H1 (cell line): ENCODE data around the gene CXCR4. TPM values are rescaled to one million over a fixed set of nuclear protein-coding genes. Genes with fewer than 3 reads are reported as not detected.

ENCODE experiments used
- CTCF ChIA-PET: fragments of 300-600 bp; sonication (Branson Sonifier 250); formaldehyde crosslinking; loops from one replicate; lab custom pipeline; 2021; ENCODE audit not compliant: partially characterized antibody; lab: Charles Lee
- POLR2A ChIA-PET: fragments of 300-600 bp; sonication (Branson Sonifier 250); formaldehyde crosslinking; loops from one replicate; lab custom pipeline; 2021; ENCODE audit warnings: inconsistent platforms; ENCODE audit not compliant: partially characterized antibody; lab: Charles Lee
- DNase-seq, 2 experiments: peaks; one replicate each; pipeline versions ENCODE4 v3.0.0 to v3.0.0-alpha.2; 2010 to 2022; ENCODE audit warnings: low spot score in 2 of 2, low read depth in 1 of 2, mixed read lengths in 1 of 2
- FAIRE-seq: peaks from 2 replicates; lab custom pipeline; 2011; peaks lifted over from hg19 to GRCh38; lab: Jason Lieb, UNC
- H2AFZ ChIP-seq: 2 replicates; pipeline ENCODE4 v1.8.1; 2012; ENCODE audit warnings: low read length, inconsistent platforms
- H2AK5ac ChIP-seq: 2 replicates; pipeline ENCODE4 v1.6.1; 2013; ENCODE audit warnings: low read depth, low read length
- H2BK120ac ChIP-seq: replicated peaks from 2 replicates; pipeline ENCODE3; 2013; ENCODE audit warnings: low read depth, low read length, inconsistent platforms
- H2BK12ac ChIP-seq: 2 replicates; pipeline ENCODE4 v1.6.1; 2013; ENCODE audit warnings: low read depth, low read length
- H2BK15ac ChIP-seq: 2 replicates; pipeline ENCODE4 v1.6.1; 2013; ENCODE audit warnings: low read length
- H2BK20ac ChIP-seq: 2 replicates; pipeline ENCODE4 v1.6.1; 2013; ENCODE audit warnings: low read length
- H2BK5ac ChIP-seq: 2 replicates; pipeline ENCODE4 v1.6.1; 2013; ENCODE audit warnings: low read depth, low read length
- H3K14ac ChIP-seq: 2 replicates; pipeline ENCODE4 v1.6.1; 2013; ENCODE audit warnings: inconsistent platforms; ENCODE audit not compliant: insufficient read length
- H3K18ac ChIP-seq: 2 replicates; pipeline ENCODE4 v1.6.1; 2013; ENCODE audit warnings: low read length; ENCODE audit errors: extremely low read depth
- H3K23ac ChIP-seq: 2 replicates; pipeline ENCODE4 v1.6.1; 2013; ENCODE audit warnings: inconsistent platforms; ENCODE audit not compliant: insufficient read length
- H3K23me2 ChIP-seq: 2 replicates; pipeline ENCODE4 v1.6.1; 2013; ENCODE audit warnings: low read depth, low read length
- H3K27ac ChIP-seq: 2 replicates; pipeline ENCODE4 v1.6.1; 2011; ENCODE audit warnings: low read depth, low read length, inconsistent platforms
- H3K27me3 ChIP-seq, 4 experiments: replicated peaks in 1 of 4; 1 replicate in 1 of 4; 2 replicates in 3 of 4; pipeline versions ENCODE4 v1.6.1 to v1.8.1; 2011 to 2013; ENCODE audit warnings: low read length in 3 of 4, mild to moderate bottlenecking in 3 of 4, inconsistent platforms in 2 of 4, mixed read lengths in 2 of 4, moderate library complexity in 1 of 4; ENCODE audit not compliant: control insufficient read depth in 3 of 4, insufficient read depth in 3 of 4; ENCODE audit errors: extremely low read depth in 1 of 4
- H3K36me3 ChIP-seq, 4 experiments: 2 replicates each; pipeline versions ENCODE4 v1.6.1 to v1.8.1; 2011 to 2013; ENCODE audit warnings: mild to moderate bottlenecking in 4 of 4, low read length in 3 of 4, moderate library complexity in 2 of 4, control low read depth in 1 of 4, inconsistent platforms in 1 of 4; ENCODE audit not compliant: insufficient read depth in 4 of 4, control insufficient read depth in 2 of 4
- H3K4ac ChIP-seq: replicated peaks from 2 replicates; pipeline ENCODE3; 2013; ENCODE audit warnings: low read length, low read depth, mixed read lengths, inconsistent platforms; ENCODE audit not compliant: insufficient read length
- H3K4me1 ChIP-seq, 4 experiments: replicated peaks in 1 of 4; 1 replicate in 1 of 4; 2 replicates in 3 of 4; pipeline versions ENCODE4 v1.6.1 to v1.8.1; 2011 to 2013; ENCODE audit warnings: low read length in 3 of 4, inconsistent platforms in 2 of 4, mixed read lengths in 1 of 4; ENCODE audit not compliant: insufficient read depth in 4 of 4, control insufficient read depth in 3 of 4
- H3K4me2 ChIP-seq, 2 experiments: 2 replicates each; pipeline versions ENCODE4 v1.6.1 to v1.8.1; 2011 to 2013; ENCODE audit warnings: low read depth in 2 of 2, low read length in 2 of 2, control low read depth in 1 of 2, inconsistent platforms in 1 of 2, mild to moderate bottlenecking in 1 of 2; ENCODE audit not compliant: insufficient read depth in 1 of 2
- H3K4me3 ChIP-seq, 4 experiments: fragments of 200-600, 300-600 bp in 1 of 4; sonication (generic), shearing (Covaris generic), sonication (Bioruptor Twin) in 1 of 4; 2 replicates each; pipeline versions ENCODE4 v1.5.1 to v1.8.1; 2011 to 2016; ENCODE audit warnings: low read length in 4 of 4, low read depth in 3 of 4, control low read depth in 2 of 4, inconsistent platforms in 2 of 4, mild to moderate bottlenecking in 2 of 4, mixed read lengths in 1 of 4, moderate library complexity in 1 of 4; ENCODE audit not compliant: insufficient read depth in 2 of 4; ENCODE audit errors: extremely low read depth in 1 of 4
- H3K56ac ChIP-seq: replicated peaks from 2 replicates; pipeline ENCODE3; 2013; ENCODE audit warnings: low read depth, mild to moderate bottlenecking, mixed read lengths, low read length, inconsistent platforms; ENCODE audit not compliant: insufficient read length
- H3K79me1 ChIP-seq: 2 replicates; pipeline ENCODE4 v1.6.1; 2013; ENCODE audit warnings: low read depth, low read length, control low read depth
- H3K79me2 ChIP-seq, 2 experiments: 2 replicates each; pipeline versions ENCODE4 v1.6.1 to v1.8.1; 2012 to 2013; ENCODE audit warnings: low read length in 2 of 2, mild to moderate bottlenecking in 2 of 2, inconsistent platforms in 1 of 2; ENCODE audit not compliant: insufficient read depth in 2 of 2, control insufficient read depth in 1 of 2
- H3K9ac ChIP-seq, 4 experiments: replicated peaks in 1 of 4; 1 replicate in 1 of 4; 2 replicates in 3 of 4; pipeline versions ENCODE4 v1.6.1 to v1.8.1; 2011 to 2013; ENCODE audit warnings: low read depth in 3 of 4, low read length in 3 of 4, control low read depth in 2 of 4, mild to moderate bottlenecking in 2 of 4, moderate library complexity in 2 of 4, inconsistent platforms in 1 of 4; ENCODE audit errors: extremely low read depth in 1 of 4
- H3K9me3 ChIP-seq, 2 experiments: 2 replicates each; pipeline versions ENCODE4 v1.6.1 to v1.8.1; 2012 to 2013; ENCODE audit warnings: mild to moderate bottlenecking in 2 of 2, moderate library complexity in 2 of 2, control low read depth in 1 of 2, inconsistent platforms in 1 of 2, low read depth in 1 of 2, low read length in 1 of 2, mixed read lengths in 1 of 2; ENCODE audit not compliant: insufficient read depth in 2 of 2
- H4K20me1 ChIP-seq, 2 experiments: replicated peaks in 1 of 2; 2 replicates each; pipeline versions ENCODE3 to v1.8.1; 2011 to 2013; ENCODE audit warnings: inconsistent platforms in 2 of 2, low read length in 2 of 2, mild to moderate bottlenecking in 1 of 2; ENCODE audit not compliant: insufficient read depth in 2 of 2, control insufficient read depth in 1 of 2
- H4K5ac ChIP-seq: 2 replicates; pipeline ENCODE4 v1.6.1; 2013; ENCODE audit warnings: low read length, low read depth, mixed read lengths, inconsistent platforms; ENCODE audit not compliant: insufficient read length
- H4K8ac ChIP-seq: 2 replicates; pipeline ENCODE4 v1.8.0; 2013; ENCODE audit warnings: mild to moderate bottlenecking, moderate library complexity, low read length, inconsistent platforms; ENCODE audit not compliant: insufficient read depth; ENCODE audit errors: extremely low read depth
- H4K91ac ChIP-seq: replicated peaks from 2 replicates; pipeline ENCODE3; 2013; ENCODE audit warnings: low read length, mixed read lengths, inconsistent platforms; ENCODE audit not compliant: insufficient read length
- CREB1 ChIP-seq: IDR thresholded peaks from 2 replicates; pipeline ENCODE4 v1.6.1; 2012; ENCODE audit warnings: inconsistent platforms
- KDM4A ChIP-seq: IDR thresholded peaks from one replicate; pipeline ENCODE4 v1.7.1; 2012; ENCODE audit warnings: low read depth, mild to moderate bottlenecking, moderate library complexity, low read length, inconsistent platforms; ENCODE audit not compliant: severe bottlenecking
- WGBS, 2 experiments: shearing (Covaris generic) in 1 of 2; methylation state at CpG; one replicate each; pipeline versions ENCODE4 v1.1.6 to v1.1.7; 2013 to 2015; ENCODE audit warnings: low lambda C conversion rate in 2 of 2, mixed read lengths in 2 of 2, inconsistent platforms in 1 of 2, low coverage in 1 of 2, missing lambda C conversion rate in 1 of 2; ENCODE audit not compliant: insufficient replicate concordance in 2 of 2, insufficient coverage in 1 of 2, insufficient read length in 1 of 2; ENCODE audit errors: extremely low coverage in 1 of 2, missing lambda C conversion rate in 1 of 2; 5-methylcytosine and 5-hydroxymethylcytosine counted together
- polyA plus RNA-seq, 7 experiments: library from polyadenylated mRNA; depleted of rRNA in 3 of 7; stranded (reverse) in 5 of 7; unstranded in 2 of 7; fragments of >200 nt in 5 of 7; fragments of 200-250 nt in 2 of 7; gene quantifications; 1 replicate in 5 of 7; 2 replicates in 1 of 7; 4 replicates in 1 of 7; pipeline versions ENCODE4 v1.2.1 to v1.2.3, GENCODE V29; 2011 to 2013; ENCODE audit warnings: missing spikeins in 2 of 7, mixed read lengths in 2 of 7
- total RNA-seq: library from RNA; stranded (reverse); fragmentation: NEBNext Ultra II Directional; extraction: Animal tissue kit (Norgen Biotek cat#: 25700); gene quantifications from 2 replicates; pipeline ENCODE4 v1.2.1, GENCODE V29; 2021

Gene CXCR4
- total and polyA plus RNA-seq, 2 of the 8 experiments (the other 6 are each of a cell fraction or from before 2014, with no cell fraction given), result 1.8 to 2.8 TPM

- Histone ChIP-seq H3K56ac (no peak overlapping the region), H3K4me3 (no peak overlapping the region), H2AK5ac (no peak overlapping the region), H2BK5ac (no peak overlapping the region), H2BK15ac (no peak overlapping the region), H4K5ac (no peak overlapping the region), H3K18ac (no peak overlapping the region), H3K27ac (no peak overlapping the region), H3K4ac (no peak overlapping the region), H4K20me1 (no peaks in the 10 kb centered on the region), H3K36me3 (no peaks in the 10 kb centered on the region), H3K23ac (no peak overlapping the region), H3K79me1 (no peaks in the 10 kb centered on the region), H3K79me2 (no peaks in the 10 kb centered on the region), H2BK12ac (no peak overlapping the region), H3K9ac (no peak overlapping the region), H3K4me1 (peaks cover 0 to 6% (median 2%) of the 10 kb centered on the region in 4 experiments; a peak in 3 of 7 replicates), H3K9me3 (no peaks in the 10 kb centered on the region), H3K23me2 (peaks cover 2% of the 10 kb centered on the region; the same call in 1 of the 2 replicates), H3K27me3 (peaks cover 0 to 1% (median 0%) of the 10 kb centered on the region in 4 experiments; a peak in 1 of 7 replicates), H2BK120ac (no peak overlapping the region), H3K4me2 (no peak overlapping the region), H3K14ac (no peak overlapping the region), H2AFZ (no peak overlapping the region), H2BK20ac (no peak overlapping the region), H4K8ac (no peak overlapping the region), H4K91ac (no peak overlapping the region)
- CTCF ChIA-PET, result interaction anchor here (0.7 to 3.2 kb wide), 3 partner anchors 95 to 1955 kb away, joined by 3 to 12 read pairs (median 3); no protein-coding TSS in a partner anchor
- 92% methylated on average over 1 of the region's 1 CpG; no CpG with 5 or more reads in 1 of the 2 experiments for WGBS, 2 experiments
- DNase-seq (no peak), FAIRE-seq (no peak)
- POLR2A ChIA-PET, result no interaction called here
- TF ChIP-seq KDM4A (no peak), CREB1 (no peak)
Observed at GRCh38 chr2:136130511-136130910, 12.6 kb upstream of the CXCR4 start.
